DOHH2 (cell line): ENCODE results near the gene MDH1.

Experiments
- H3F3A ChIP-seq: fragments of 200-600 bp; sonication (generic), shearing (Covaris generic); 2 replicates; pipeline ENCODE4 v1.6.0; 2016; ENCODE audit warnings: antibody characterized with exemption, mild to moderate bottlenecking; ENCODE audit not compliant: control insufficient read depth, insufficient read depth
- H3K27ac ChIP-seq: fragments of 200-600 bp; sonication (generic); 2 replicates; pipeline ENCODE4 v1.5.1; 2014; ENCODE audit warnings: low read depth, mild to moderate bottlenecking, low read length, moderate library complexity
- H3K27me3 ChIP-seq: fragments of 200-600 bp; sonication (generic); 2 replicates; pipeline ENCODE4 v1.6.1; 2014; ENCODE audit warnings: mild to moderate bottlenecking, low read length, mixed read lengths; ENCODE audit not compliant: control insufficient read depth
- H3K36me3 ChIP-seq: fragments of 200-600 bp; sonication (generic); 2 replicates; pipeline ENCODE4 v1.6.1; 2014; ENCODE audit warnings: mild to moderate bottlenecking, low read length, moderate library complexity, mixed read lengths; ENCODE audit not compliant: control insufficient read depth
- H3K4me1 ChIP-seq: fragments of 200-600 bp; sonication (generic); 2 replicates; pipeline ENCODE4 v1.6.1; 2014; ENCODE audit warnings: mild to moderate bottlenecking, low read length, mixed read lengths; ENCODE audit not compliant: control insufficient read depth
- H3K4me2 ChIP-seq: fragments of 200-600 bp; sonication (generic); 2 replicates; pipeline ENCODE4 v1.6.0; 2014; ENCODE audit warnings: mild to moderate bottlenecking, low read length, moderate library complexity
- H3K4me3 ChIP-seq: fragments of 200-600 bp; sonication (generic); 2 replicates; pipeline ENCODE4 v1.5.1; 2014; ENCODE audit warnings: mild to moderate bottlenecking, low read length, mixed read lengths
- H3K79me2 ChIP-seq: fragments of 200-600 bp; sonication (generic); 2 replicates; pipeline ENCODE4 v1.6.1; 2014; ENCODE audit warnings: mild to moderate bottlenecking, low read length, mixed read lengths; ENCODE audit not compliant: control insufficient read depth
- H3K9me2 ChIP-seq: fragments of 200-600 bp; sonication (generic); replicated peaks from 2 replicates; pipeline ENCODE4 v1.6.1; 2014; ENCODE audit warnings: mild to moderate bottlenecking, low read length, mixed read lengths; ENCODE audit not compliant: control insufficient read depth
- H3K9me3 ChIP-seq: fragments of 200-600 bp; sonication (generic); 2 replicates; pipeline ENCODE4 v1.6.1; 2014; ENCODE audit warnings: antibody characterized with exemption, low read length, mixed read lengths; ENCODE audit not compliant: control insufficient read depth, insufficient read depth
- H4K20me1 ChIP-seq: fragments of 200-600 bp; sonication (generic); 2 replicates; pipeline ENCODE4 v1.6.0; 2014; ENCODE audit warnings: low read depth, mild to moderate bottlenecking, antibody characterized with exemption, low read length, moderate library complexity; ENCODE audit not compliant: control insufficient read depth, insufficient read depth
- CTCF ChIP-seq: fragments of 200-600 bp; sonication (generic); IDR thresholded peaks from one replicate; pipeline ENCODE4 v1.5.1; 2014; ENCODE audit warnings: antibody characterized with exemption, mild to moderate bottlenecking, low read depth, low read length; ENCODE audit not compliant: poor library complexity, severe bottlenecking
- EZH2phosphoT487 ChIP-seq: fragments of 200-600 bp; sonication (generic); IDR thresholded peaks from 2 replicates; pipeline ENCODE4 v1.6.1; 2017; ENCODE audit warnings: borderline replicate concordance, mild to moderate bottlenecking, antibody characterized with exemption, low read length, moderate library complexity, mixed read lengths

Gene MDH1

GRCh38 chr2:63639344-63639743 is 50.6 kb downstream of the MDH1 start:
- Histone ChIP-seq H3K4me2 (no peak overlapping the region), H3K9me3 (no peaks in the 10 kb centered on the region), H3K27ac (no peak overlapping the region), H3F3A (no peaks in the 10 kb centered on the region), H3K4me1 (peaks cover 9% of the 10 kb centered on the region), H4K20me1 (no peaks in the 10 kb centered on the region), H3K27me3 (no peaks in the 10 kb centered on the region), H3K9me2 (no peaks in the 10 kb centered on the region), H3K4me3 (no peak overlapping the region), H3K36me3 (no peaks in the 10 kb centered on the region), H3K79me2 (no peaks in the 10 kb centered on the region)
- TF ChIP-seq CTCF (no peak), EZH2phosphoT487 (no peak)

GRCh38 chr2:63642946-63643345 is 54.2 kb downstream of the MDH1 start:
- no peak overlapping the region for H3K4me2 ChIP-seq

GRCh38 chr2:63643486-63643885 is 54.7 kb downstream of the MDH1 start:
- H3F3A ChIP-seq: no peaks in the 10 kb centered on the region
- no peaks in the 10 kb centered on the region for H3K4me1 ChIP-seq
- H3K27ac ChIP-seq: no peak overlapping the region
- no peaks in the 10 kb centered on the region for H3K79me2 ChIP-seq
- no peaks in the 10 kb centered on the region for H3K36me3 ChIP-seq
- H4K20me1 ChIP-seq: no peaks in the 10 kb centered on the region
- H3K4me3 ChIP-seq: no peak overlapping the region
- H3K4me2 ChIP-seq: no peak overlapping the region
- no peaks in the 10 kb centered on the region for H3K27me3 ChIP-seq
- H3K9me2 ChIP-seq: no peaks in the 10 kb centered on the region
- no peaks in the 10 kb centered on the region for H3K9me3 ChIP-seq
- no peak for TF ChIP-seq CTCF
- no peak for TF ChIP-seq EZH2phosphoT487

More at GRCh38 chr2:63642946-63643345, 54.2 kb downstream of the MDH1 start:
- no peaks in the 10 kb centered on the region for H3K9me3 ChIP-seq
- no peaks in the 10 kb centered on the region for H4K20me1 ChIP-seq
- H3K27me3 ChIP-seq: no peaks in the 10 kb centered on the region
- no peaks in the 10 kb centered on the region for H3F3A ChIP-seq
- no peaks in the 10 kb centered on the region for H3K36me3 ChIP-seq
- H3K4me1 ChIP-seq: no peaks in the 10 kb centered on the region; the same call in 1 of the 2 replicates
- H3K79me2 ChIP-seq: no peaks in the 10 kb centered on the region
- TF ChIP-seq CTCF (no peak), EZH2phosphoT487 (no peak)
- H3K27ac ChIP-seq: no peak overlapping the region
- no peak overlapping the region for H3K4me3 ChIP-seq
- H3K9me2 ChIP-seq: no peaks in the 10 kb centered on the region
